Endodermal cell (in vitro differentiated cells): ENCODE measurements around the gene SLC25A46. TPM values are rescaled to one million over a fixed set of nuclear protein-coding genes. Genes with fewer than 3 reads are reported as not detected.

ENCODE experiments used
- DNase-seq: peaks from one replicate; pipeline ENCODE4 v3.0.0-alpha.2; 2017
- H3K27ac ChIP-seq: 2 replicates; pipeline ENCODE4 v1.5.1; 2013; ENCODE audit warnings: mild to moderate bottlenecking, low read depth, low read length, moderate library complexity
- H3K27me3 ChIP-seq: 2 replicates; pipeline ENCODE4 v1.6.1; 2013; ENCODE audit warnings: mild to moderate bottlenecking, low read length, moderate library complexity; ENCODE audit not compliant: insufficient read depth, control insufficient read depth, poor library complexity, severe bottlenecking
- H3K36me3 ChIP-seq: 2 replicates; pipeline ENCODE4 v1.7.0; 2013; ENCODE audit warnings: mild to moderate bottlenecking, low read length, moderate library complexity; ENCODE audit not compliant: control insufficient read depth, insufficient read depth
- H3K4me1 ChIP-seq: one replicate; pipeline ENCODE4 v1.7.0; 2013; ENCODE audit warnings: low read length; ENCODE audit not compliant: control insufficient read depth, insufficient read depth
- H3K4me3 ChIP-seq: 2 replicates; pipeline ENCODE4 v1.5.1; 2013; ENCODE audit warnings: mild to moderate bottlenecking, low read length, moderate library complexity
- H3K9ac ChIP-seq: 2 replicates; pipeline ENCODE4 v1.6.1; 2013; ENCODE audit warnings: mild to moderate bottlenecking, low read length, moderate library complexity; ENCODE audit not compliant: poor library complexity, severe bottlenecking; ENCODE audit errors: extremely low read depth
- H3K9me3 ChIP-seq: 2 replicates; pipeline ENCODE4 v1.6.1; 2013; ENCODE audit warnings: mild to moderate bottlenecking, low read length, moderate library complexity; ENCODE audit not compliant: control insufficient read depth
- H3K27ac Mint-ChIP-seq: 2 replicates; pipeline ENCODE4 v1.8.0; 2020; ENCODE audit warnings: mixed read lengths
- H3K27me3 Mint-ChIP-seq: 2 replicates; pipeline ENCODE4 v1.8.0; 2021; ENCODE audit warnings: mild to moderate bottlenecking, mixed read lengths; ENCODE audit not compliant: insufficient read depth
- H3K36me3 Mint-ChIP-seq: 2 replicates; pipeline ENCODE4 v1.8.0; 2020; ENCODE audit warnings: low read depth, mixed read lengths
- H3K4me1 Mint-ChIP-seq: 2 replicates; pipeline ENCODE4 v1.8.0; 2020; ENCODE audit warnings: mixed read lengths
- H3K4me3 Mint-ChIP-seq: 2 replicates; pipeline ENCODE4 v1.8.0; 2020; ENCODE audit warnings: mild to moderate bottlenecking, moderate library complexity, mixed read lengths
- H3K9me3 Mint-ChIP-seq: 2 replicates; pipeline ENCODE4 v1.8.0; 2020; ENCODE audit warnings: mild to moderate bottlenecking, mixed read lengths
- CTCF ChIP-seq: fragments of 200-600 bp; sonication (generic); conservative IDR thresholded peaks from 2 replicates; pipeline ENCODE4 v1.5.0; 2021; ENCODE audit warnings: antibody characterized with exemption, mild to moderate bottlenecking
- WGBS, 2 experiments: methylation state at CpG; one replicate each; pipeline versions ENCODE4 v1.1.5 to v1.1.7; 2013; ENCODE audit warnings: missing lambda C conversion rate in 2 of 2, mixed read lengths in 1 of 2; ENCODE audit not compliant: insufficient coverage in 1 of 2, insufficient read length in 1 of 2; 5-methylcytosine and 5-hydroxymethylcytosine counted together
- total RNA-seq, 2 donors: library from RNA; stranded (reverse); fragmentation: NEBNext Ultra II Directional in 1 of 2; extraction: Animal tissue kit (Norgen Biotek cat#: 25700) in 1 of 2; gene quantifications; 2 replicates in 1 of 2; 3 replicates in 1 of 2; pipeline ENCODE4 v1.2.1, GENCODE V29; 2021

The SLC25A46 gene
- total RNA-seq, 2 donors from 2014 or later = 22.7 to 24.5 TPM

- no peak overlapping the region for H3K27ac Mint-ChIP-seq
- no peaks in the 10 kb centered on the region for H3K9me3 ChIP-seq
- H3K9me3 Mint-ChIP-seq = peaks cover 4% of the 10 kb centered on the region
- H3K4me3 ChIP-seq = no peak overlapping the region
- no peak for DNase-seq
- TF ChIP-seq CTCF = no peak
- H3K27me3 ChIP-seq = peaks cover 34% of the 10 kb centered on the region
- no peak overlapping the region for H3K4me3 Mint-ChIP-seq
- no peak overlapping the region for H3K27ac ChIP-seq
- peaks cover 6% of the 10 kb centered on the region for H3K4me1 Mint-ChIP-seq
- WGBS, 2 experiments = 93% methylated on average over 2 of the region's 2 CpGs; no CpG with 5 or more reads in 1 of the 2 experiments
- no peak overlapping the region for H3K9ac ChIP-seq
- no peaks in the 10 kb centered on the region for H3K4me1 ChIP-seq
- H3K27me3 Mint-ChIP-seq = peaks cover 18% of the 10 kb centered on the region
- no peaks in the 10 kb centered on the region for H3K36me3 ChIP-seq
- no peaks in the 10 kb centered on the region for H3K36me3 Mint-ChIP-seq
These were observed 4.7 kb upstream of the SLC25A46 start for GRCh38 chr5:110734101-110734500.

- peaks cover 4% of the 10 kb centered on the region for H3K9me3 Mint-ChIP-seq
- no peak overlapping the region for H3K27ac Mint-ChIP-seq
- H3K9ac ChIP-seq = no peak overlapping the region
- peaks cover 34% of the 10 kb centered on the region for H3K27me3 ChIP-seq
- H3K27me3 Mint-ChIP-seq = peaks cover 18% of the 10 kb centered on the region
- 94% methylated on average over 1 of the region's 1 CpG; no CpG with 5 or more reads in 1 of the 2 experiments for WGBS, 2 experiments
- no peak overlapping the region for H3K4me3 ChIP-seq
- H3K4me3 Mint-ChIP-seq = no peak overlapping the region
- H3K4me1 Mint-ChIP-seq = peaks cover 8% of the 10 kb centered on the region
- no peaks in the 10 kb centered on the region for H3K36me3 ChIP-seq
- H3K27ac ChIP-seq = no peak overlapping the region
- H3K4me1 ChIP-seq = no peaks in the 10 kb centered on the region
- no peak for TF ChIP-seq CTCF
- no peak for DNase-seq
- peaks cover 3% of the 10 kb centered on the region for H3K36me3 Mint-ChIP-seq
- H3K9me3 ChIP-seq = no peaks in the 10 kb centered on the region
These were observed 3.3 kb upstream of the SLC25A46 start for GRCh38 chr5:110735556-110735955.

- peaks cover 2% of the 10 kb centered on the region for H3K9me3 Mint-ChIP-seq
- no peaks in the 10 kb centered on the region for H3K9me3 ChIP-seq
- H3K27ac ChIP-seq = no peak overlapping the region
- peaks cover 3% of the 10 kb centered on the region for H3K36me3 Mint-ChIP-seq
- H3K4me1 Mint-ChIP-seq = peaks cover 8% of the 10 kb centered on the region
- H3K27me3 ChIP-seq = peaks cover 34% of the 10 kb centered on the region
- no peak overlapping the region for H3K4me3 ChIP-seq
- peaks cover 18% of the 10 kb centered on the region for H3K27me3 Mint-ChIP-seq
- no peak overlapping the region for H3K4me3 Mint-ChIP-seq
- no peaks in the 10 kb centered on the region for H3K36me3 ChIP-seq
- no peak overlapping the region for H3K9ac ChIP-seq
- no peak overlapping the region for H3K27ac Mint-ChIP-seq
- DNase-seq = no peak
- no peak for TF ChIP-seq CTCF
- 90 to 94% methylated on average over 3 of the region's 3 CpGs for WGBS, 2 experiments
- no peaks in the 10 kb centered on the region for H3K4me1 ChIP-seq
These were observed 2.1 kb upstream of the SLC25A46 start for GRCh38 chr5:110736753-110737152.
